22Rv1 (cell line): ENCODE results near the gene TNXB.
A peak's percentile ranks its signal among the peaks of the same experiment; 100 is the strongest.

Source experiments
- H3K27ac ChIP-seq: fragments of 450-650 bp; 2 replicates; pipeline ENCODE4 v1.5.1; 2017
- CTCF ChIP-seq: fragments of 450-650 bp; IDR thresholded peaks from 2 replicates; pipeline ENCODE4 v1.5.1; 2017; ENCODE audit warnings: mild to moderate bottlenecking
- ZFX ChIP-seq: fragments of 450-650 bp; IDR thresholded peaks from 2 replicates; pipeline ENCODE4 v1.6.1; 2017; ENCODE audit warnings: antibody characterized with exemption, borderline replicate concordance

Gene TNXB

GRCh38 chr6:32126880-32127279 is 17.7 kb upstream of the TNXB start:
- H3K27ac ChIP-seq: peak overlapping the region; percentile 86
- TF ChIP-seq ZFX (no peak), CTCF (no peak)

GRCh38 chr6:32123681-32124080 is 14.5 kb upstream of the TNXB start:
- TF ChIP-seq ZFX (no peak), CTCF (no peak)
- no peak overlapping the region for H3K27ac ChIP-seq

DNA sequence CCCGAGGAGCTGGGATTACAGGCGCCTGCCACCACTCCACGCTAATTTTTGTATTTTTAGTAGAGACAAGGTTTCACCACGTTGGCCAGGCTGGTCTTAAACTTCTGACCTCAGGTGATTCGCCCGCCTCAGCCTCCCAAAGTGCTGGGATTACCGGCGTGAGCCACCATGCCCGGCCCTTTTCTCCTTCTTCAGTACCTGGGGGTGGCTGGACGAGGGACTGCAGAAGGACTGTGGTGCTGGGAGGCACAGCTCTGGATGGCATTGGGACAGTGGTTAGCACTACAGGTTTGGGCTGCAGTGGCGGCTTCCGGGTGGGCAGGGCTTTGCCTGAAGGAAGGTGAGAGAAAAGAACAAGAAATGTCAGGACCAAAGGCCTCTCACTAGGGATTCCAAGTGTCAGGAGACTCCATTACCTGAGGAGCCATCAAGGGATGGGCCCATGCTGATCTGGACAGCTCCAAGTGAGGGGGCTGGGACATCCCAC is 11.5 kb upstream of the TNXB start:
- no peak overlapping the region for H3K27ac ChIP-seq
- no peak for TF ChIP-seq ZFX
- no peak for TF ChIP-seq CTCF

DNA sequence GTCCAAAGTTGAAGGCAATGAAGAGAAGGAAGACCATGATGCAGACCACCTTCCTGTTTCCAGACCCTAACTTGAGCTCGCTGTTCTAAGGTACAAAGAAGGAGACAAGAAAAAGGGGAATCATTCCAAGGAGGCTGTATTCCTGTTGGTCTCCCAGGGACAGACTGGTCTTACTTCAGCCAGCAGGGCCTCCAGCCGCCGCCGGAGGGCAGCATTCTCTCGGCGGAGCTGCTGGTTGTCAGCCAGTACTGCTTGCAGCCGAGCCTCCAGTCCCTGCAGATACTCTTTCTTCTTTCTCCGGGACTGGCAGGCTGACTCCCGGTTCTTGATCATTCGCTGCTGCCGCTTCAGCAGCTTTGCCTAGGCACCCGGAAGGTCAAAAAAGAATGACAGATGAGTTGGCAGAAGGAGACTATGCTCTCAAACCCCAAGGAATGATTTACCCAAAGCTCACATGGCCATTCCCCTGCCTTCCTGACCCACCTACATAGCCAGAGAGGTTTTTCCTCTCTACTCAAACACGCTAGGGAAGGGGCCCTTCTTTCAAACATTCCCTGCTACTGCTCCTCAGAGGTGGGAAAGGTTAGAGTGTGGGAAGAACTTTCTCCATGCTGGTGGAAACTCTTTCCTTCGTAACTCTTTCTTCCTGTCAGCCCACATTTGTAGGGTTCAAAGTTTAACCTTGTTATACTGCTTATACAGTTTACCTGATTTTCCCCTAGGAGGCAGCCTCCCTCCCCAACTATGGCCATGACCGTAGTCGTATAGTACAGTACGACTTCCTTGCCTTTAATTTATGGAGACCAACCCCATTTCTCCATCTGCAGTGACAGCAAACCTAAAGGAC is 9.9 kb upstream of the TNXB start:
- peak; percentile 93 for TF ChIP-seq CTCF
- no peak for TF ChIP-seq ZFX
- peak overlapping the region; percentile 60 for H3K27ac ChIP-seq

DNA sequence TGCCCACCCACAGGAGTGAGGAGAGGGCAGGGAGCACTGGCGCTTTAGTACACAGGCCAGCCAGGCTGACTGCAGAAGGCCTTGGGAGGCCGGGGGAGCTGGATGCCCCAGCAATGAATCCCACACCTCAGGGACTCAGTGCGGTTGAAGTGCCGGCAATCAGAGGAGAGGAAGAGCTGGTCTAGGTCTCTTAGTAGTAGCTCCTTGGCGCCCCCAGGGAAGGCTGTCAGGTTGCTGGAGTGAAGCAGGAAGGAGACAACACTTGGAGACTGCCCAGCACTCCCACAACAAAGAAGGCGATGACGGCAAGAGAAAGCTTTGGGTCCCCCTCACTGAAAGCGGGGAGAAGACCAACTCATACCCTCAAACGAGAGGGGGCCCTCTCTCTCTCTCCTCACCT is 8.3 kb upstream of the TNXB start:
- H3K27ac ChIP-seq: no peak overlapping the region
- TF ChIP-seq CTCF: no peak
- no peak for TF ChIP-seq ZFX

GRCh38 chr6:32116674-32117073 is 7.5 kb upstream of the TNXB start:
- TF ChIP-seq CTCF: peak; percentile 46; the same call in 1 of the 2 replicates
- no peak for TF ChIP-seq ZFX
- H3K27ac ChIP-seq: no peak overlapping the region

DNA sequence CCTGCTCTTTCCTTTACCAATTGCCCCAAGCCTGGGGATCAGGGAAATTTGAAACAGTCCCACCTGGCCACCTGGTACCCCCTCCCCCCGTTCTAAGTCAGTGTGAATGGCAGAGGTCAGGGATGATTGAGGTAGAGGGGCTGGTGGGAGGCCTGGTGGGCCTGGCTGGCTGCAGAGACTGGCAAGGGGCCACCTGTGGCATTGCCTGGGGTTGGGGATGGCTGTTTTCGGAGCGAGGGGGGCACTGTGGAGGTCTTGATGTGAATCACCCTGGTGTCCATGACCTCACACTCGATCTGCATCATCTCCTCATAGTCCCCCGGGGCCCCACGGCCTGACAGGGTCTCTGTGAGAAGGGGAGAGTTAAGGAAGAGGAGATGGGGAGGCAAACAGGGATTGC is 6.5 kb upstream of the TNXB start:
- no peak for TF ChIP-seq ZFX
- no peak for TF ChIP-seq CTCF
- H3K27ac ChIP-seq: no peak overlapping the region
